HAP-1 (cell line): Measurements from ENCODE around the gene NHP2.

Source experiments
- DNase-seq, 2 experiments: peaks; one replicate each; pipeline ENCODE4 v3.0.0-alpha.2; 2016 to 2020; ENCODE audit warnings: low spot score in 2 of 2
- H3K27me3 ChIP-seq: fragments of 250-450 bp; sonication (Bioruptor Pico); 2 replicates; pipeline ENCODE4 v1.5.1; 2020; ENCODE audit warnings: low read depth, mild to moderate bottlenecking, moderate library complexity
- H3K36me3 ChIP-seq: fragments of 250-450 bp; sonication (Bioruptor Pico); replicated peaks from 2 replicates; pipeline ENCODE4 v1.5.1; 2020; ENCODE audit warnings: mild to moderate bottlenecking
- H3K4me1 ChIP-seq: fragments of 250-450 bp; sonication (Bioruptor Pico); 2 replicates; pipeline ENCODE4 v1.5.1; 2020; ENCODE audit warnings: mild to moderate bottlenecking
- H3K4me3 ChIP-seq: fragments of 250-450 bp; sonication (Bioruptor Pico); 2 replicates; pipeline ENCODE4 v1.5.1; 2020; ENCODE audit warnings: mild to moderate bottlenecking, moderate library complexity
- H3K9me3 ChIP-seq: fragments of 250-450 bp; sonication (Bioruptor Pico); 2 replicates; pipeline ENCODE4 v1.5.1; 2020; ENCODE audit warnings: mild to moderate bottlenecking, moderate library complexity
- in situ Hi-C: fragments of 300-500 bp; cut with MboI; formaldehyde crosslinking; loops from 3 replicates; pipeline ENCODE4 v1.14.3; 2020; ENCODE audit warnings: low sequenced_read_pairs, inconsistent platforms, mixed read lengths

Gene NHP2

GRCh38 chr5:178160176-178160575 lies 6.5 kb upstream of the NHP2 start:
- in situ Hi-C loops: loop anchor here (5.0 to 10.0 kb wide), 2 partner anchors 78 to 555 kb away; partner anchors contain the start of gene B4GALT7
- H3K36me3 ChIP-seq: no peaks in the 10 kb centered on the region
- DNase-seq: no peak
- H3K4me3 ChIP-seq: no peak overlapping the region
- H3K9me3 ChIP-seq: no peaks in the 10 kb centered on the region
- no peaks in the 10 kb centered on the region for H3K27me3 ChIP-seq
- peaks cover 6% of the 10 kb centered on the region; the same call in 1 of the 2 replicates for H3K4me1 ChIP-seq

- in situ Hi-C loops: no loop called here
- no peaks in the 10 kb centered on the region for H3K9me3 ChIP-seq
- no peak overlapping the region for H3K4me3 ChIP-seq
- no peaks in the 10 kb centered on the region for H3K27me3 ChIP-seq
- DNase-seq: no peak
- peaks cover 7% of the 10 kb centered on the region for H3K4me1 ChIP-seq
- H3K36me3 ChIP-seq: peaks cover 25% of the 10 kb centered on the region
These were observed 1.4 kb upstream of the NHP2 start for GRCh38 chr5:178155065-178155464.

- DNase-seq: no peak
- Histone ChIP-seq H3K4me1 (peaks cover 7% of the 10 kb centered on the region), H3K36me3 (peaks cover 48% of the 10 kb centered on the region), H3K4me3 (peak overlapping the region; percentile 97), H3K9me3 (no peaks in the 10 kb centered on the region), H3K27me3 (no peaks in the 10 kb centered on the region)
- in situ Hi-C loops: no loop called here
These were observed 917 bp downstream of the NHP2 start for GRCh38 chr5:178152491-178153444.

- Histone ChIP-seq H3K36me3 (peaks cover 64% of the 10 kb centered on the region), H3K4me1 (peaks cover 7% of the 10 kb centered on the region), H3K4me3 (no peak overlapping the region), H3K27me3 (no peaks in the 10 kb centered on the region), H3K9me3 (no peaks in the 10 kb centered on the region)
- no peak for DNase-seq
- in situ Hi-C loops: no loop called here
These were observed 2.5 kb downstream of the NHP2 start for GRCh38 chr5:178150977-178151734.

GRCh38 chr5:178149199-178149932 lies 4.3 kb downstream of the NHP2 start:
- no peak for DNase-seq
- Histone ChIP-seq H3K27me3 (no peaks in the 10 kb centered on the region), H3K4me3 (no peak overlapping the region), H3K9me3 (no peaks in the 10 kb centered on the region), H3K36me3 (peaks cover 75% of the 10 kb centered on the region), H3K4me1 (peaks cover 7% of the 10 kb centered on the region)
- in situ Hi-C loops: no loop called here

GRCh38 chr5:178147406-178147805 lies 6.3 kb downstream of the NHP2 start:
- Histone ChIP-seq H3K36me3 (peaks cover 90% of the 10 kb centered on the region), H3K4me1 (peaks cover under 1% of the 10 kb centered on the region; the same call in 1 of the 2 replicates), H3K9me3 (no peaks in the 10 kb centered on the region), H3K27me3 (no peaks in the 10 kb centered on the region), H3K4me3 (no peak overlapping the region)
- in situ Hi-C loops: no loop called here
- DNase-seq: no peak

GRCh38 chr5:178145965-178146820 lies 7.5 kb downstream of the NHP2 start:
- no peak overlapping the region for H3K4me3 ChIP-seq
- H3K36me3 ChIP-seq: peaks cover 88% of the 10 kb centered on the region
- no peaks in the 10 kb centered on the region for H3K4me1 ChIP-seq
- H3K27me3 ChIP-seq: no peaks in the 10 kb centered on the region
- DNase-seq: peak; percentile 37 to 81
- no peaks in the 10 kb centered on the region for H3K9me3 ChIP-seq
- in situ Hi-C loops: no loop called here

GRCh38 chr5:178143901-178144300 lies 9.8 kb downstream of the NHP2 start:
- no peaks in the 10 kb centered on the region for H3K4me1 ChIP-seq
- no peaks in the 10 kb centered on the region for H3K9me3 ChIP-seq
- no peaks in the 10 kb centered on the region for H3K27me3 ChIP-seq
- H3K4me3 ChIP-seq: no peak overlapping the region
- in situ Hi-C loops: no loop called here
- DNase-seq: no peak
- peaks cover 70% of the 10 kb centered on the region for H3K36me3 ChIP-seq

- no peaks in the 10 kb centered on the region for H3K9me3 ChIP-seq
- peaks cover 63% of the 10 kb centered on the region for H3K36me3 ChIP-seq
- no peaks in the 10 kb centered on the region for H3K4me1 ChIP-seq
- in situ Hi-C loops: no loop called here
- H3K27me3 ChIP-seq: no peaks in the 10 kb centered on the region
- DNase-seq: no peak
- H3K4me3 ChIP-seq: no peak overlapping the region
These were observed 10.4 kb downstream of the NHP2 start for GRCh38 chr5:178143246-178143645.

- DNase-seq: no peak
- in situ Hi-C loops: no loop called here
- Histone ChIP-seq H3K27me3 (no peaks in the 10 kb centered on the region), H3K4me3 (no peak overlapping the region), H3K36me3 (peaks cover 61% of the 10 kb centered on the region), H3K4me1 (no peaks in the 10 kb centered on the region), H3K9me3 (no peaks in the 10 kb centered on the region)
These were observed 11.0 kb downstream of the NHP2 start for GRCh38 chr5:178142642-178143041.

GRCh38 chr5:178141550-178141949 lies 12.1 kb downstream of the NHP2 start:
- H3K4me1 ChIP-seq: no peaks in the 10 kb centered on the region
- no peak for DNase-seq
- H3K27me3 ChIP-seq: no peaks in the 10 kb centered on the region
- no peaks in the 10 kb centered on the region for H3K9me3 ChIP-seq
- in situ Hi-C loops: no loop called here
- H3K4me3 ChIP-seq: no peak overlapping the region
- peaks cover 50% of the 10 kb centered on the region for H3K36me3 ChIP-seq

- Histone ChIP-seq H3K4me3 (no peak overlapping the region), H3K36me3 (peaks cover 44% of the 10 kb centered on the region), H3K9me3 (no peaks in the 10 kb centered on the region), H3K4me1 (no peaks in the 10 kb centered on the region), H3K27me3 (no peaks in the 10 kb centered on the region)
- no peak for DNase-seq
- in situ Hi-C loops: no loop called here
These were observed 15.7 kb downstream of the NHP2 start for GRCh38 chr5:178137991-178138390.

GRCh38 chr5:178136990-178137389 lies 16.7 kb downstream of the NHP2 start:
- Histone ChIP-seq H3K4me1 (peaks cover 2% of the 10 kb centered on the region), H3K9me3 (no peaks in the 10 kb centered on the region), H3K27me3 (no peaks in the 10 kb centered on the region), H3K36me3 (peaks cover 35% of the 10 kb centered on the region), H3K4me3 (no peak overlapping the region)
- no peak for DNase-seq
- in situ Hi-C loops: no loop called here
